ENCODE results near the gene CETN3.

The CETN3 gene

DNA sequence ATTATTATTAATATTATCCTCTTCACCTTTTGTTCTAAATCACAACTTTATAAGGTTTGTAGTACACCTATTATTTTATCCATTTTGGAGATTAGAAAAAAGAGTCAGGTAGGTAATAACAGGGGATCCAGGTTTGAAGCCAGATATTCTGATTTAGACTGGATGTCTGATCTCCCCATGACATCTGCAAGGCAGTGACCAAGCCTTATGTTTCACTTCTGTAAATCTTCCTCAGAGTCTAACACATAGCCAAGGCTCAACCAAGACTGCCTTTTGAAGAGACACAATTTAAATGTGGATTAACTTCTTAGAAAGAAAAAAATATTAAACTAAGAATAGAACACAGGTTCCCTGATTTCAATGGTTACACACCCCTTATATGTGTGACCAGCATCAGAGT lies 44.2 kb downstream of the CETN3 start:
- TF ChIP-seq GATA3 (IDR thresholded peaks at IDR 0.05; ENCODE audit: low read depth, low read length), result no peak
- TF ChIP-seq GATA2 (IDR thresholded peaks at IDR 0.05; ENCODE audit: low read depth, low read length), result no peak

DNA sequence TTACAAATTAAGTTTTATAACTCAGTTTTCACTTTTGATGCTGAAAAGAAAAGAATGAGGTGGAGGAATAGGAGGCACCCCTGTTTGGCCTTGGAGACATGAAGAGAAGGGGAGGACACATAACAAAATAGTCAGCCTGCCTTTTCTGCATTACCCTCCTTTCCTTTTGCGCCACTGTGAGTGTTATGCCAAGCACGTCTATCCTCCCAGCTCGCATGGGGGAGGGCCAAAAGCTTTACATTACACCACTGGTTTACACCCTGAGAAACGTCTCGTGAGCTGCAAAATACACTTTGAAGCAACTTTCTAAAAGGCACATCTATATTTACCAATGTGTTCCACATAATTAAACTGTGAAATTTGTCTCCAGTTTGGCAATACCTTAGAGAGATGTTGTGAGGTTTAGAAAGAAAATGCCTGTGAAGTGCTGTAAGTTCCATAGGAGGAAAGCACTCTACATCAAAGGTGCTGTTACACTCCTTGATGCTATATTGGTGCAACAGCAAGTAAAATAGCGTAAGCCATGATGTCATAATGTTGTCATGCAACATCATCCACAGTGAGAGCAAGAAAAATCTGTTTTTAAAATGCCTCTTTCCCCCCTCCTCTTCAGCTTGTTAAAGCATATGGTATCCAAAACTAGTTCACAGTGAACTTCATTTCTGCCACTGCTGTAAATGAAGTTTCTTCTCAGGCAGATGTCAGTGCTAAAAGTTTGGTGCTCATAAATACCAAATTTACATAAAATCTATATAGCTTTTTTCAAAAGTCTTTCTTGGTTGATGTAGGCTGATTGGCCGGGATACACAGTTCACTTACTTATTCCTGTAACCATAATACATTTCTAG lies 50.3 kb downstream of the CETN3 start:
- TF ChIP-seq GATA2 (IDR thresholded peaks at IDR 0.05; ENCODE audit: low read depth, low read length) (no peak), GATA3 (IDR thresholded peaks at IDR 0.05; ENCODE audit: low read depth, low read length) (no peak)

DNA sequence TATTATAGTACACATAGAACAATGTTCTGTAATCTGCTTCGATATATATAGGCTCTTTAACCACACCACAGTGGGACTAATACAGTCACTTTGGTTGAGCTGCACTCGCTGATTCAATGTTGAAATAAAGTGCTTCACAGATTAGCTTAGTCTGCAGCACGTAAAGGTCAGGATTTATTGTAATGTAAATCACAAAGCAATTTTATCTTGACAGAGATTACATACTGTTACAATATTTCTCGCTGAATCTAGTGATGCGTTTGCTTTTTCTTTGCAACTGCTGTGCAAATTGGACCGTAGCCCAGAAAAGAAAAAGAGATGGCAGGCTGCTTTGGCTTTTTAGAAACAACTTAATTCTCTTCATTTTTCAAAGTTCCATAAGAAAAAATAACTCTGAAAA lies 52.9 kb downstream of the CETN3 start:
- TF ChIP-seq GATA3 (IDR thresholded peaks at IDR 0.05; ENCODE audit: low read depth, low read length) (no peak), GATA2 (IDR thresholded peaks at IDR 0.05; ENCODE audit: low read depth, low read length) (peak; percentile 47; the same call in 1 of the 2 replicates)

- no peak for TF ChIP-seq GATA3 (IDR thresholded peaks at IDR 0.05; ENCODE audit: low read depth, low read length)
- no peak for TF ChIP-seq GATA2 (IDR thresholded peaks at IDR 0.05; ENCODE audit: low read depth, low read length)
Observed at GRCh38 chr5:90356176-90356575, 53.4 kb downstream of the CETN3 start.

DNA sequence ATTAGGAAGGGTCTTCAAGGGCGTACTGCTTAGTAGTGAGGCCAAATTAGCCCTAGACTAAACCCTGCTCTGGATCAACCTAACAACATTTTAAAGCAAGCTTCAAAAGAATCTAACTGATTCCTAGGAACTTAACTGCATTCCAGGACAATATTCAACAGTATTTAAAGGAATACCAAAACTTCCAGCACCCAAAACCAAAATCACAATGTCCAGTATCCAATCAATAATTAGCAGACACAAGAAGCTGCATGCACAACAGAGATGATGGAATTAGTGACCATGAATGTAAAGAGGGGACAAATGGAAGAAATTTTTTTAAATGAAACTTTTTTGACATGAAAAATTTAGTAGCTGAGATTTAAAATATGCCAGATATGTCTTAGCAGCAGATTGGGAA lies 53.9 kb downstream of the CETN3 start:
- TF ChIP-seq GATA2 (IDR thresholded peaks at IDR 0.05; ENCODE audit: low read depth, low read length) (no peak), GATA3 (IDR thresholded peaks at IDR 0.05; ENCODE audit: low read depth, low read length) (no peak)

- no peak for TF ChIP-seq GATA3 (IDR thresholded peaks at IDR 0.05; ENCODE audit: low read depth, low read length)
- no peak for TF ChIP-seq GATA2 (IDR thresholded peaks at IDR 0.05; ENCODE audit: low read depth, low read length)
Observed at GRCh38 chr5:90353254-90353653, 56.3 kb downstream of the CETN3 start.

GRCh38 chr5:90351101-90351500 lies 58.5 kb downstream of the CETN3 start:
- TF ChIP-seq GATA2 (IDR thresholded peaks at IDR 0.05; ENCODE audit: low read depth, low read length) (no peak), GATA3 (IDR thresholded peaks at IDR 0.05; ENCODE audit: low read depth, low read length) (no peak)

DNA sequence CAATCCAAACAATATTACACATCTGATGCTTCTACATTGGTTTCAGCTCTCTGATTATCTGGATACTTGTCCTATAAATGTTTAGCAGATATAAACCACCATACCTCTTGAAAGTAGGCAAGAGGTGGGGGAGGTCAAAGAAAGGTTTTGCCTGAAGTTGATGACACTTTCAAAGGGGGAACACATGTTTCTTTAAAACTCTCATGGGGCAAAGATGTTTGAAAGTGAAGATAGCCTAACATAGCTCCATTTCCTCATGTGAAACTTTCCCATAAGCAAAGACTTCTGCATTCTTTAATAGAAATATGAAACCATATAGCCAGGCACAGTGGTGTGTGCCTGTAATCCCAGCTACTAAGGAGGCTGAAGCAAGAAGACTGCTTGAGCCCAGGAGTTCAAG lies 62.1 kb downstream of the CETN3 start:
- TF ChIP-seq GATA3 (IDR thresholded peaks at IDR 0.05; ENCODE audit: low read depth, low read length), result no peak
- TF ChIP-seq GATA2 (IDR thresholded peaks at IDR 0.05; ENCODE audit: low read depth, low read length), result no peak

DNA sequence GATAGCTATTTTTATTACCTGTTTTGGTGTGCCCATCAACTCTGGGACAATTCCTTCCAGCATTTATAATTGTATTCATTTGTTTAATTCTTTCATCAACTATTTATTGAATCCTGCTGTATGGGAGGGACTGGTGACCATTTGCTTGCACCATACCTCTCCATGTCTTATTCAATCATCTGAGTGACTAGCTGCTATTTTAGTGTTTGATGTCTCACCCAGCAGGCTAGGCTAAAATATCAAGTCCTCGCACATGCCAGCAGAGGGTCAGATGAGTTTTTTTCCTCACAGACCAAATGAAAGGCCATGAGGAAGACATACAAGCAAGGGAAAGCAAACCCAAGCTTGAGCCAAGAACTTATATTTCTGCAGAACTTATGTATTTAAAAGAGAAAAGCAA lies 63.9 kb downstream of the CETN3 start:
- TF ChIP-seq GATA3 (IDR thresholded peaks at IDR 0.05; ENCODE audit: low read depth, low read length) (no peak), GATA2 (IDR thresholded peaks at IDR 0.05; ENCODE audit: low read depth, low read length) (no peak)

GRCh38 chr5:90344689-90345088 lies 64.9 kb downstream of the CETN3 start:
- TF ChIP-seq GATA2 (IDR thresholded peaks at IDR 0.05; ENCODE audit: low read depth, low read length) (peak; percentile 85), GATA3 (IDR thresholded peaks at IDR 0.05; ENCODE audit: low read depth, low read length) (peak; percentile 85)

- TF ChIP-seq GATA2 (IDR thresholded peaks at IDR 0.05; ENCODE audit: low read depth, low read length), result peak; percentile 47; the same call in 1 of the 2 replicates
Observed at GRCh38 chr5:90343731-90344130, 65.8 kb downstream of the CETN3 start.

DNA sequence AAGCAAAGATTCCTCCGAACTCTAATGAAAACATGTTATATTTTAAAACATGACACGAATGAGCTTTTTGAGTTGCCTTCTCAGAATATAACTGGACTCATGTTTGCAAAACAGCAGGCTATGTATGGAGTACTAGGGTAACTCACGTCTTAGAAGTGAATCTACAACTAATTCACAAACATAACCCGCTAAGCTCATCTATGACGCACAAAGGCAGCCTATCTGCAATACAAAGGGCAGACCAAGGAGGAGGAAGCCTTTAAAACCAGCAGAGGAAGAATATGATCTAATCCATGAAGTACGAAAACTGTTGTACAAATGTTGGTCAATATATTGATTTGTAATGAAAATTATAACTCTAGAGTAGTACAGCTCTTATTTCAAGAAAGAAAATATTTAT lies 67.0 kb downstream of the CETN3 start:
- no peak for TF ChIP-seq GATA2 (IDR thresholded peaks at IDR 0.05; ENCODE audit: low read depth, low read length)
- TF ChIP-seq GATA3 (IDR thresholded peaks at IDR 0.05; ENCODE audit: low read depth, low read length), result no peak
